CD14-positive monocyte (primary cell): ENCODE measurements around the gene ZFHX3. TPM values are rescaled to one million over a fixed set of nuclear protein-coding genes. Genes with fewer than 3 reads are reported as not detected.

Source experiments
- DNase-seq, 3 donors: peaks; one replicate each; pipeline ENCODE4 v3.0.0-alpha.2; 2011 to 2022
- H2AFZ ChIP-seq: 2 replicates; pipeline ENCODE4 v1.6.0; 2012; ENCODE audit warnings: mild to moderate bottlenecking, low read depth, low read length, inconsistent platforms; ENCODE audit not compliant: insufficient read depth, poor library complexity, severe bottlenecking
- H3K27ac ChIP-seq, 2 donors: 1 replicate in 1 of 2; 2 replicates in 1 of 2; pipeline ENCODE4 v1.5.1; 2012 to 2013; ENCODE audit warnings: low read length in 2 of 2, control low read depth in 1 of 2, inconsistent platforms in 1 of 2, low read depth in 1 of 2, mild to moderate bottlenecking in 1 of 2
- H3K27me3 ChIP-seq, 2 donors: one replicate each; pipeline versions ENCODE4 v1.6.0 to v1.6.1; 2011 to 2013; ENCODE audit warnings: low read length in 2 of 2; ENCODE audit not compliant: control insufficient read depth in 2 of 2, insufficient read depth in 2 of 2
- H3K36me3 ChIP-seq, 2 donors: replicated peaks in 1 of 2; 1 replicate in 1 of 2; 2 replicates in 1 of 2; pipeline versions ENCODE4 v1.5.1 to v1.6.1; 2012 to 2013; ENCODE audit warnings: low read length in 2 of 2, control low read depth in 1 of 2, inconsistent platforms in 1 of 2, mild to moderate bottlenecking in 1 of 2; ENCODE audit not compliant: insufficient read depth in 2 of 2, control insufficient read depth in 1 of 2
- H3K4me1 ChIP-seq, 2 donors: 1 replicate in 1 of 2; 2 replicates in 1 of 2; pipeline versions ENCODE4 v1.5.1 to v1.6.1; 2012 to 2013; ENCODE audit warnings: low read length in 2 of 2, control low read depth in 1 of 2, inconsistent platforms in 1 of 2, mild to moderate bottlenecking in 1 of 2, moderate library complexity in 1 of 2; ENCODE audit not compliant: insufficient read depth in 2 of 2, control insufficient read depth in 1 of 2
- H3K4me2 ChIP-seq: replicated peaks from 2 replicates; pipeline ENCODE3; 2012; ENCODE audit warnings: low read length, moderate library complexity, mild to moderate bottlenecking; ENCODE audit not compliant: poor library complexity, severe bottlenecking; ENCODE audit errors: extremely low read depth
- H3K4me3 ChIP-seq, 3 experiments: fragments of 200-600 bp in 1 of 3; sonication (generic) in 1 of 3; replicated peaks in 1 of 3; 1 replicate in 2 of 3; 2 replicates in 1 of 3; pipeline ENCODE4 v1.5.1; 2011 to 2013; ENCODE audit warnings: low read length in 3 of 3, mild to moderate bottlenecking in 3 of 3, control low read depth in 2 of 3, low read depth in 2 of 3, inconsistent platforms in 1 of 3, moderate library complexity in 1 of 3
- H3K79me2 ChIP-seq: 2 replicates; pipeline ENCODE4 v1.6.0; 2012; ENCODE audit warnings: mild to moderate bottlenecking, control low read depth, inconsistent platforms, low read length, moderate library complexity; ENCODE audit not compliant: insufficient read depth
- H3K9ac ChIP-seq: 2 replicates; pipeline ENCODE4 v1.6.0; 2017; ENCODE audit warnings: low read length, mild to moderate bottlenecking; ENCODE audit not compliant: insufficient read depth, poor library complexity, severe bottlenecking
- H3K9me3 ChIP-seq, 2 donors: replicated peaks in 1 of 2; 1 replicate in 1 of 2; 2 replicates in 1 of 2; pipeline versions ENCODE4 v1.5.1 to v1.6.1; 2012 to 2013; ENCODE audit warnings: low read length in 2 of 2, control low read depth in 1 of 2; ENCODE audit not compliant: control insufficient read depth in 1 of 2, insufficient read depth in 1 of 2
- H4K20me1 ChIP-seq: 2 replicates; pipeline ENCODE4 v1.6.0; 2012; ENCODE audit warnings: mild to moderate bottlenecking, low read length, control low read depth, moderate library complexity; ENCODE audit not compliant: insufficient read depth
- H3K27ac Mint-ChIP-seq, 7 donors: one replicate each; pipeline ENCODE4 v1.8.0; 2020; ENCODE audit warnings: mild to moderate bottlenecking in 7 of 7, mixed read lengths in 7 of 7, moderate library complexity in 6 of 7, inconsistent platforms in 2 of 7
- H3K27me3 Mint-ChIP-seq, 3 donors: one replicate each; pipeline ENCODE4 v1.8.0; 2021 to 2022; ENCODE audit warnings: low read depth in 3 of 3, mild to moderate bottlenecking in 3 of 3, mixed read lengths in 3 of 3, moderate library complexity in 3 of 3, inconsistent platforms in 1 of 3
- H3K36me3 Mint-ChIP-seq, 2 donors: one replicate each; pipeline ENCODE4 v1.8.0; 2020; ENCODE audit warnings: mixed read lengths in 2 of 2, inconsistent platforms in 1 of 2, mild to moderate bottlenecking in 1 of 2
- H3K4me1 Mint-ChIP-seq: one replicate; pipeline ENCODE4 v1.8.0; 2020; ENCODE audit warnings: mild to moderate bottlenecking, mixed read lengths
- H3K4me3 Mint-ChIP-seq, 2 donors: one replicate each; pipeline ENCODE4 v1.8.0; 2020; ENCODE audit warnings: mild to moderate bottlenecking in 2 of 2, mixed read lengths in 2 of 2, moderate library complexity in 1 of 2
- H3K9me3 Mint-ChIP-seq, 7 donors: one replicate each; pipeline ENCODE4 v1.8.0; 2020 to 2022; ENCODE audit warnings: mixed read lengths in 7 of 7, mild to moderate bottlenecking in 6 of 7, moderate library complexity in 6 of 7, inconsistent platforms in 2 of 7
- CTCF ChIP-seq: fragments of 200-600 bp; IDR thresholded peaks from one replicate; pipeline ENCODE4 v1.8.0; 2022; ENCODE audit warnings: antibody characterized with exemption, mild to moderate bottlenecking
- WGBS: methylation state at CpG from one replicate; pipeline ENCODE4 v1.1.5; 2013; ENCODE audit warnings: missing lambda C conversion rate; ENCODE audit not compliant: insufficient coverage; 5-methylcytosine and 5-hydroxymethylcytosine counted together
- intact Hi-C, 2 donors: fragments of 100-400 bp; cut with micrococcal nuclease; formaldehyde crosslinking; loops; one replicate each; pipeline versions ENCODE4 v1.15.0 to v1.15.1; 2023
- polyA plus RNA-seq, 3 donors: library from polyadenylated mRNA; depleted of rRNA in 1 of 3; unstranded in 2 of 3; stranded (reverse) in 1 of 3; fragments of 300-500 nt in 2 of 3; fragments of >200 nt in 1 of 3; fragmentation: Illumina TruSeq in 2 of 3; gene quantifications; 1 replicate in 2 of 3; 2 replicates in 1 of 3; pipeline ENCODE4 v1.2.3, GENCODE V29; 2012 to 2021

Gene ZFHX3
- polyA plus RNA-seq, 3 donors = 0.42 to 4.2 (median 0.43) TPM

GRCh38 chr16:73014768-73015167 lies 33.2 kb downstream of the ZFHX3 start:
- no peak overlapping the region for H3K9ac ChIP-seq
- no peak for TF ChIP-seq CTCF
- H3K27ac Mint-ChIP-seq = peak overlapping the region in 1 of 7 donors; percentile 89
- no peaks in the 10 kb centered on the region for H3K9me3 Mint-ChIP-seq
- H3K27ac ChIP-seq = no peak overlapping the region
- H3K9me3 ChIP-seq = no peaks in the 10 kb centered on the region
- peaks cover 14% of the 10 kb centered on the region for H3K79me2 ChIP-seq
- H3K4me3 Mint-ChIP-seq = no peak overlapping the region
- peaks cover 25 to 35% of the 10 kb centered on the region in 2 donors for H3K4me1 ChIP-seq
- intact Hi-C loops = no loop called here
- H4K20me1 ChIP-seq = peaks cover 97% of the 10 kb centered on the region
- H3K27me3 Mint-ChIP-seq = peaks cover 3 to 6% (median 5%) of the 10 kb centered on the region in 3 donors
- H3K36me3 Mint-ChIP-seq = no peaks in the 10 kb centered on the region
- no peak overlapping the region for H3K4me2 ChIP-seq
- H3K4me3 ChIP-seq = no peak overlapping the region
- H2AFZ ChIP-seq = no peak overlapping the region
- H3K27me3 ChIP-seq = no peaks in the 10 kb centered on the region
- H3K36me3 ChIP-seq = no peaks in the 10 kb centered on the region
- no peak for DNase-seq
- WGBS = no CpG with 5 or more reads among the region's 3 CpGs
- H3K4me1 Mint-ChIP-seq = peaks cover 42% of the 10 kb centered on the region

DNA sequence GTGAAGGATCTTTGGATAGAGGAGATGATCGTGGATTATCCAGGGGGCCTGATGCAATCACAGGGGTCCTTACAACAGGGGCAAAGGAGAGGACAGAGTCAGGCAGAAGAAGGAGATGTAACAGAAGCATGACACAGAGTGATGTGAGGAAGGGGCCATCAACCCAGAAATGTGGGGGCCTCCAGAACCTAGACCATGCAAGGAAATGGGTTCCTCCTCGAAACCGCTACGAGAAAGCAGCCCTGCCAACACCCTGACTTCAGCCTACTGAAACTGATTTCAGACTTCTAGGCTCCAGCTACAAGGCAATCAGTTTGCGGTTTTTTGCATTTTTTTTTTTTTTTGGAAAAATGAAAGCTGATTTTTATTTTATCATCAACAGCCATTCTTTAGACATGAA lies 34.0 kb downstream of the ZFHX3 start:
- no peak for DNase-seq
- Histone ChIP-seq H3K4me2 (no peak overlapping the region), H3K27me3 (no peaks in the 10 kb centered on the region), H3K27ac (no peak overlapping the region), H3K4me1 (peaks cover 28 to 39% of the 10 kb centered on the region in 2 donors), H3K4me3 (no peak overlapping the region), H3K79me2 (peaks cover 14% of the 10 kb centered on the region), H3K36me3 (no peaks in the 10 kb centered on the region), H2AFZ (no peak overlapping the region), H3K9ac (no peak overlapping the region), H3K9me3 (no peaks in the 10 kb centered on the region), H4K20me1 (peaks cover 97% of the 10 kb centered on the region)
- WGBS = 96% methylated on average over 4 of the region's 5 CpGs
- Mint-ChIP-seq H3K27ac (no peak overlapping the region), H3K27me3 (peaks cover 1 to 6% (median 3%) of the 10 kb centered on the region in 3 donors), H3K4me1 (peaks cover 40% of the 10 kb centered on the region), H3K4me3 (no peak overlapping the region), H3K36me3 (no peaks in the 10 kb centered on the region), H3K9me3 (no peaks in the 10 kb centered on the region)
- TF ChIP-seq CTCF = no peak
- intact Hi-C loops = no loop called here
